Epithelial cell of prostate (primary cell): ENCODE results near the gene ST3GAL4.

ENCODE experiments used
- DNase-seq: peaks from one replicate; pipeline ENCODE4 v3.0.0-alpha.2; 2011; ENCODE audit warnings: low read depth, low spot score
- H3K27ac ChIP-seq: fragments of 450-650 bp; 2 replicates; pipeline ENCODE4 v1.5.1; 2017; ENCODE audit warnings: mild to moderate bottlenecking

The ST3GAL4 gene

GRCh38 chr11:126328938-126329643 is 26.4 kb upstream of the ST3GAL4 start:
- no peak overlapping the region for H3K27ac ChIP-seq
- no peak for DNase-seq

DNA sequence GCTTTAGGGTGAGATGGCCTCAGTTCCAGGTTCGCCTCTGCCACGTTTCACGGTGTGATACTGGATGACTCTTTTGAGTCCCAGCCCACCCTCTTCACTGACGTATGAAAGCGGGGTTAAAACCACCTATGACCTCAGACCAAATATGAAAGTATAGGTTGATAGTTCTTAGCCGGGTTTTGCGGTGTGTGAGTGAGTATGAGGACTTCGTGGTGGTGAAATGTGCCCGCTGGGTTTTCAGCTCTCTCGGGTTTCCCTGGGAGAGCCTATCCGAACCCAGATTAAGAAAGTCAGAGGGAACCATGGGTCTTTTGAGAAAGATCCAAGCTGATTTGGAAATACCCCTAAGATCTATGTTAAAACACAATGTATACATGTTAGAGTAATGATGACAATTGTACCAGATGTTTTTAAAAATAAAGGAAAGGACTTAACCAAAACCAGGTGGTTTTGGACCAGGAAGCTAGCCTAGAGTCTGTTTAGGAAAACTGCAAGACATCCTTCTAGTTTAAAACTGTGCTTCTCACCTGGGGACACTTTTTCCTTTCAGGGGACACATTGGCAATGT is 25.8 kb upstream of the ST3GAL4 start:
- H3K27ac ChIP-seq = no peak overlapping the region
- DNase-seq = no peak

DNA sequence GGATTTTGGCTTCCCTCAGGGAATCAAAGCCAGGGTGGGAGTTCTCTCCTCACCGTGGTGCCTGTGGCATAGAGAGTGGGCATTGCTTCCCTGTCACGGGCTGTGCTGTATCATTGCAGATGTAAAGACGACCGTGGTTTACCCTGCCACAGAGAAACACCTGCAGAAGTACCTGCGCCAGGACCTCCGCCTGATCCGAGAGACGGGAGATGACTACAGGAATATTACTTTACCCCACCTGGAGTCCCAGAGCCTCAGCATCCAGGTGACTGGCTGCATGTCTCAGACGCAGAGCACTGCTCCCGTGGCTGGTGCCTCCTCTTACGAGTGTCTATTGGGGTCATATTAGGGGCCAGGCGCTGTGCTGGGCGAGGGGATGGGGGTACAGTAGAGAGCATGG is 24.2 kb upstream of the ST3GAL4 start:
- no peak for DNase-seq
- no peak overlapping the region for H3K27ac ChIP-seq

- no peak overlapping the region for H3K27ac ChIP-seq
- no peak for DNase-seq
Observed at GRCh38 chr11:126332221-126332711, 23.2 kb upstream of the ST3GAL4 start.

GRCh38 chr11:126333142-126333541 is 22.3 kb upstream of the ST3GAL4 start:
- no peak overlapping the region for H3K27ac ChIP-seq
- no peak for DNase-seq

GRCh38 chr11:126334659-126335462 is 20.6 kb upstream of the ST3GAL4 start:
- no peak overlapping the region for H3K27ac ChIP-seq
- no peak for DNase-seq

DNA sequence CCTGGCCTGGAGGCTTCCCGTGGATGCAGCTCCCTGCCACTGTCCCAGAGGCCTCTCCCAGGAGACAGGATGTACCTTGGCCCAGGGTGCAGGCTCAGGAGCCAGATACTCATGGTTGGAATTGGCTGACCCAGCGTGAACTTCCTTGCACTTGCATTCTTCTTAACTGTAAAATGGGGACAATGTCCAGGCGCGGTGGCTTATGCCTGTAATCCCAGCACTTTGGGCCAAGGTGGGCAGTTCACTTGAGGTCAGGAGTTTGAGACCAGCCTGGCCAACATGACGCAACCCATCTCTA is 20.1 kb upstream of the ST3GAL4 start:
- DNase-seq = no peak
- H3K27ac ChIP-seq = no peak overlapping the region

DNA sequence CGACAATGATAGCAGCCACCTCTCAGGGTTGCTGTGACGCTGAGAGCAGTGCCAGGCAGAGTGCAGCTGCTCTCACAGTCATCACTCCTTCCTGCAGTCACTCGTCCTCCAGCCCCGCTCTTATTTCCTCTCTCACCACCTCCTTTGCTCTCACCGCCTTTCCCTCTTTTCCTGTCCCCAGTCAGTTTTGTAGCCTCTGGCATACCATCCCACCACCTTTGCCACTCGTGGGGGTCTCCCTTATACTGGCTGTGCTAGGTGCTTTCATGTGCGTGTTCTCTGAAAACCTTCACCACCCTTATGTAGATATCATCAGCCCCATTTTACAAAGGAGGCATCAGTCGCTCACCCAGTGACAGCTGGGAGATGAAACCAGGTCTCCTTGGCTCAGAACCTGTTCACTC is 19.3 kb upstream of the ST3GAL4 start:
- DNase-seq = no peak
- no peak overlapping the region for H3K27ac ChIP-seq

- no peak overlapping the region for H3K27ac ChIP-seq
- DNase-seq = no peak
Observed at GRCh38 chr11:126336671-126337101, 18.8 kb upstream of the ST3GAL4 start.

DNA sequence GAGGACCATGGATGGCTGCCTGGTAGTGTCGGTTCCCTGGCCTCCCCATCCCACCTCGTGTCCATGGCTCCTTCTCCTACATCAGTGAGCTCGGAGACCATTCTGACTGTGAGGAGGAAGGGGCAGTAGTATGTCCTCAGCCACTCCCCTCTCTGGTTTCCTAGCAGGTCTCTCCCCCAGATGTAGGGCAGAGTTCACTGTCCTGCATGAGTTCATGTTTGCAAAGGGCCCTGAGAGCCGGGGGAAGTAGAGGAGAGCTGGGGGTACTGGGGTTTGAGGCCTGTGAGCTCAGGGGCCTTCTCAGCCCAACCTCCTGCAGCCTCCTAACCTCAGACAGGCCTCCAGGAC is 18.4 kb upstream of the ST3GAL4 start:
- no peak overlapping the region for H3K27ac ChIP-seq
- DNase-seq = no peak

DNA sequence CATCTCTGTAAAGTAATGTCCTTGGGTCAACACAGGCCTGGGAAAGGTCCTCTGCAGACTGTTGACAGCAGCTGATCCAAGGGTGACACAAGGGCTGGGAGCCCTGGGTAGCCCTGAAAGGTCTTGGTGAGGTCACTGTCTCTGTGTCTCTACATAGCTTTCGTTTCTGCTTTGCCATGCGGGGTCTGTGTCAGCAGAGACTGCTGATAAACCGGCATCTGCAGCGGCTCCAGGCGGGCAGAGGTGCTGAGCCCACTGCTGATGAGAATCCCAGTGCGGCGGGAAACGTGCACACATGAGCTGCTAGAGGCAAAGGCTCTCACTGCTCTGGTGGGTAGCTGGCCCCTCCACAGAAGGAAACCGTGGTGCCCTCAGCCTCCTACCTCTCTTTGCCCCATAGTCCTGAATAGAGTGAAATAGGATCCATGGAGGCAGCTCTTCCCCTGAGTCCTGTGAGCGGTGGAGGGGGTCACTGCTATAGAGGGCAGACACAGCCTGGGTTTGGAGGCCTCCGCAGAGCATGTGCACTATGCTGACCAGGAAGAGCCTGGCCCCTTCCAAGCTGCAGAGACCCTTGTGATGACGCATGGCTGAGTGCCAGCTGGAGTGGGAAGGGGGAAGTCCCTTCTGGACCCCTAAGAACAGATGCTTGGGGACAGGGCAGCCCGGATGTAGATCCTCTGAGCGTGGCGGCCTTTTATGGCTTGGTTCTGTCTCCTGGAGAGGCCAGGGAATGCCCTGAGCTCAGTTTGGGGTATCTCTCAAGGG is 17.8 kb upstream of the ST3GAL4 start:
- DNase-seq = no peak
- H3K27ac ChIP-seq = no peak overlapping the region

DNA sequence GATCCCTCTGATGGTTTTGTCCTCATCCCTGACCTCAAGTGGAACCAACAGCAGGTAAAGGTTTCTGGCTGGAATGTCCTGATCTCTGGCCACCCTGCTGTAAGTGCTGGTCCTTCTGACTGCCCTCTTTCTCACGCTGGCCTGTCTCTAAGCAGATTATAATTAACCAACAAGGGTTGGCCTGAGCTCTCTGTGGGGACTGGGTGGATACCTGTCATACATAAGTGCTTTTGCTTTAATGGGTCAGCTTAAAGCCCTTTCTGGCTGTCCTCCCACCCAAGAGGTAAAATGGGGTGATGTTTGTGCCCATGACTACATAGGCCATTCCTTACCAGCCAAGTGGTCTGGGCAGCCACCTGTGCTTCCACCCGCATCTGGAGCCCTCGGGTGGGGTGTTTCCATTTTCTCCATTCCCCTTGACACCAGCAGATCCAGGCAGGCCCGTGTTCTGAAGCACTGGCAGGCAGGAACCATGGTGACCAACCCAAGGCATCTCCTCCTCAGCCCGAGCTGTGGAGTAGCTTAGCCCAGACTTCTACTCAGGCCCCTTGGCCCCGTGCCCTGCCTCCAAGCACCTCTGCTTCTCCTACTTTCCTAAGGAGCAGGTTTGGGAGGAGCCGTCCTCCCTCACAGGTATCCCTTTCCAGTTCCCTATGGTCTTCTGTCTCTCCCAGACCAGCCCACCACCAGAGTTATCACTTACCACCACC is 17.0 kb upstream of the ST3GAL4 start:
- H3K27ac ChIP-seq = no peak overlapping the region
- DNase-seq = no peak

- no peak overlapping the region for H3K27ac ChIP-seq
- DNase-seq = no peak
Observed at GRCh38 chr11:126339073-126339862, 16.2 kb upstream of the ST3GAL4 start.

DNA sequence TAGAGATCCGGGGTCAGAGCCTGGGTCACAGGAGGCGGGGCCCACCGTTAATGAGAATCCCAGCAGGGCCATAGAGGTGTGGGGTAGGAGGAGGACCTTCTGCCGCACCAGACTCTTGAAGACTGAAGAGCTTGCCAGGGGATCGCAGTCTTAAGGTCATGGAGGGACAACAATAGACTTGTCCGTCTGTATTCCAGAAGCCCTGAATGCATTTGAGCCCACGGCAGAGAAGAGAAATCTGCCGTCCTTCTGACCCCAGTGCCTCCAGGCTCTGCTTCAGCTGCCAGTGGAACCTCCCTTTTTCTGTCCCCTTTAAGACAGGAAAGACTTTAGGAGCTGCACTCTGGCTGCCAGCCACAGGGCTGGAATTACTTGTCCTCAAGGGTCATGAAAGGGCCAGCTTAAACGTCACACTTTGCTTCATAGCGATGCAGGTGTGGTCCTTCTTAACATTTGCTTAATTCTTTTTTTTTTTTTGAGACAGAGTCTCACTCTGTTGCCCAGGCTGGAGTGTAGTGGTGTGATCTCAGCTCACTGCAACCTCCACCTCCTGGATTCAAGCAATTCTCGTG is 15.5 kb upstream of the ST3GAL4 start:
- DNase-seq = no peak
- H3K27ac ChIP-seq = no peak overlapping the region

DNA sequence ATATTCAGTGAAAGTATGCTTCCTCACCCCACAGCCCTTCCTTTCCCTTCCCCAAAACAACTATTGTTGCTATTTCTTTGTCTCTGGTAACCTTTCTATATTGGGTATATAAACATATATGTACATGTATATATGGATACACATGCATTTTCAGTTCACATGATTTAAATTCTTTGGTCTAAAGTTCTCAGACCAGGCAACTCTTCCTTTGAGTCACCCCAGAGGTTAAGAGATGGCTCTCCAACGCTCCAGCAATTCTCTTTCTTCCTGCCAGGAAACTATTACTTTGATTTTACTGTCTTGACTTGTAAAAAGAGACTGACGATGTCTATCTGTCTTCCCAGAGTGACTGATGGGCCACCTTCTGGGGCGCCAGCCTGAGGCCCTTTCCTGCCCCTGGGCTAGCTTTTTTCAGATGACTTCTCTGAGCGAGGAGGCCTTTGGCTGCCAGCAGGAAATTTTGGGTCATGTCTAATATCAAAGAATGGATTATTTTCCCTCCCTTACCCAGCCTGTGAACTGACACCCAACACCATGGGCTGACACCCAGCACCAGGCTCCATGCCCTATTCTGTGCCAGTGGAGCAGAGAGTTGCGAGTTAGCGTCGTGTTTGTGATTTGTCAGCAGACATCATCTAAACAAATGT is 14.4 kb upstream of the ST3GAL4 start:
- DNase-seq = no peak

GRCh38 chr11:126341760-126342161 is 13.7 kb upstream of the ST3GAL4 start:
- H3K27ac ChIP-seq = peak overlapping the region; percentile 10
- no peak for DNase-seq

More for the DNA sequence above, 14.4 kb upstream of the ST3GAL4 start:
- peak overlapping the region; percentile 10 for H3K27ac ChIP-seq

- H3K27ac ChIP-seq = no peak overlapping the region
- DNase-seq = no peak
Observed at GRCh38 chr11:126343051-126343450, 12.4 kb upstream of the ST3GAL4 start.
